GM21447 (cell line): Measurements from ENCODE around the gene PTPRQ.

ENCODE experiments used
- ATAC-seq: cut with Tn5 transposase; IDR thresholded peaks from one replicate; pipeline ENCODE4 v1.9.1; 2021; ENCODE audit not compliant: unreplicated experiment

The PTPRQ gene

DNA sequence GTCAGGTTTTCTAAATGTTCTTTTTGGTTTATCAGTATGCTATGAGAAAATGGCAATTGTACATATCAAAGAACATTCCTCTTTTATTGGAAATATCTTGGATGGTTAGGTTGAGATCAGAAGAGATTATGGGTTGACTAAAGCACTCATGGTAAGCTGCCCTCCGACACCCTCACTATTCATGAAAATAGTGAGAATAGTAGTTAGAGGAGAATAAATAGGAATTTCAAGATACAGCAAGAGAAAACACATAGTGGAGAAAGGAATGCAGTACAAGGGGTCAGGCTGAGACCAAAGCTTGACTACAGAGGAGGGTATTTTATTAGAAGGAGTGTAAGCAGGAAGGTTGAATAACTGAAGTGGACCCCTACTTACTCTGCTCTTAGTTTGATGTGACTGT, 112.5 kb downstream of the PTPRQ start:
- ATAC-seq: no peak

DNA sequence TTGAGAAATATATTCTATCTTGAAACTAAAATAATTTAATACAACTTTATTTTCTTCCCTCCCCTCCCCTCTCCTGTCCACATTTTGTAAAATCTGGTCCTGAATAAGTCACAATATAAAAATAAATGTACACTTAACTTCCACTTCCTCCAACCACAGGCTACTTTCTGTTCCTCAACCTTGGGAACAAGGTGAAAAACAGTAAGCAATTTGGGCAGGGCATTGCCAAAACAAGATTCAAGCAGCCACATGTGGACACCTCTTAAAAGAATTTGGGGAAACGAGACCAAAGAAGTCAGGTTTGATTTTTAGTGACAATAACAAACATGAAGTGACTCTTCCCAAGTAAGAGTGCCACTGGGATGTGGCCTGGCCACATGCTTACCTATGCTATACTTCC, 115.7 kb downstream of the PTPRQ start:
- no peak for ATAC-seq

DNA sequence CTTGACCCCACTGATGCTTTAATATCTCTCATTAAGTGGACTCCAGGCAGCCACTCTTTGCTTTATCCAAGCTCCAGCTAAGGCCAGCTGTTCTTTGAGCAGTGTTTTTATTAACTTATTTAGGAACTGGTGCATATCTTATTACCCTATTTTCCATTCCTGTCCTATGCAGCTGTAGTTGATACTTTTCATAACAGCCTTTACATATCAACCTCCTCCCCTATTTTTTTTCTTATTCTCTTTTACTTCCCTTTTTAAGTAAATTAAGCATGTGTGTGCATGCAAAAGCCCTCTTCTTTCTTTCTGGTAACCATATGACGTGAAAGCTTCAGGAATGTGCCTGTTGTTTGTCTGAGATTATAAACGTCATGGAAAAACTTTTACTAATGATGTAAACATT, 121.2 kb downstream of the PTPRQ start:
- no peak for ATAC-seq

DNA sequence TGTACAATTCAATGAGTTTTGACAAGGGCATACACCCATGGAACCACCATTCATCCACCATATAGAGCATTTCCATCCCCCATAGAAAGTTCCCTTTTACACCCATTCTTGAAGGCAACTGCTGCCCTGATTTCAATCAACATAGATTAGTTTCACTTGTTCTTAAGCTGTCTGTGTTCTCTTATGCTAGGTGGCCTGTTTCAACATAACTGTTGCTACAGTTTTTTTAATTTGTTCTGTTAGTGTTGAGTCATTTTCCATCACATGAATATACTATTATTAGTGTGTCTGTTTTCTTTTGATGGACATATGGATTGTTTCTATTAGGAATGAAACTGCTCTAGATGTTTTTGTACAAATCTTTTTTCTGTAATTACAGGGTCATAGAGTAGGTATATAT, 123.4 kb downstream of the PTPRQ start:
- no peak for ATAC-seq

DNA sequence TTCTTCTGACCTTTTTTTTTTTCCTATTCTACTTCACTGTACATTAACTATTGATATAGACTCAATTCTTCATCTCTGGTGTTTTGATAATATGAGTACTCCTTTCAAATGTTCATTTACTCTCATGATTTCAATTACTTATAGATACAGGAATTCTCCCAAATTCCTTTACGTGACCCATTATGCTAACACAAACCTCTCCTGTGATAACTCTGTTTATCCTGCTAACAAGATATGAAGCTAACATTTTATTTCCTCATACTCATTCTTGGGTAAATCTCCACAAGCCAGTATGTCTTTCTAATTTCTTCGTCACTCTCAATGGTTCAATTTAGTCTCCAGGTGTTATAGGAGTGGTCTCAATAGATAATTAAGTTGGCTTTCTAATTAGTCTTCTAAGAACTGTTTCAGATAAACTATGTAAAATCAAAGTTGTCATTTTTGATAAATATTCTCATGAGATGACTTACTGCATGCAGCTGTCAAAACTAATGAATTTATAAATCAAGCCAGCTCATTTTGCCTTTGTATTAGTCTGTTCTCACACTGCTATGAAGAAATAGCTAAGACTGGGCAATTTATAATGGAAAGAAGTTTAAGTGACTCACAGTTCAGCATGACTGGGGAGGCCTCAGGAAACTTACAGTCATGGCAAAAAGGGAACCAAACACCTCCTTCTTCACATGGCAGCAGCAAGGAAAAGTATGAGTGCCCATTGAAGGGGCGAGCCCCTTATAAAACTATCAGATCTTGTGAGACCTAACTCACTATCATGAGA, 132.8 kb downstream of the PTPRQ start:
- no peak for ATAC-seq

DNA sequence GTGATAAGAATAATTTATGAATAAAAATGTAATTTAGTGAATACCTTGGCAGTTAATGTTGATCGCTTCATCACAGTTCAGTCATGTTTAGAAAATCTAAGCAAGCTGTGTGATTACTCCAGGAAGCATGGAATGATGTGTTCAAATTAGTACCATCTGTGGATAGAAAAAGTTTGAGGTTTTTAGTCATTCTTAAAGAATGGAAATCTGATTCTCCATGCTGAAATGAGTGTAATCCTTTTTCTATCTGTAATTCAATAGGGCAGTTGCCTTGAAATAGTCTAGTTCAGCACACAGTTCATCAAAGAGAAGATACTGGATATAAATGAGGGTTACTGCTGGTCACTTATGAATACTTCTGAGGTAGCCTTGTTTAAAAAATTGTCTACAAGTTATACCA, 136.2 kb downstream of the PTPRQ start:
- no peak for ATAC-seq

DNA sequence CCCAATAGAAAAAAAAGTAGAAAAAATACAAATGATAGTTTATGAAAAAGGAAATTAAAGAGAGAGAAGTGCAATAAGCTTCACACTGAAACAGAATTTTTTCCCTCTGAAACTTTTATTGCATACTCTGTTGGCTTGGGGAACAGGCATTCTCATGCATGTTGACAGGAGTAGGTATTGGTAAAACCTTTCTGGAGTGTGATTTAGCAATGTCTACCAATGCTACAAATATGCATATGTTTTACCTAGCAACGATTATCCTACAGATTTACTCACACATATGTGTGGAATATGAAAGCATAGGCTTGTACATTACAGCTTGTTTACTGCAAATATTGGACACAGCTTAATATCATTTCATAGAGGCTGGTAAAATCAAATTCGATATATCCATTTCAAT, 137.7 kb downstream of the PTPRQ start:
- ATAC-seq: no peak

DNA sequence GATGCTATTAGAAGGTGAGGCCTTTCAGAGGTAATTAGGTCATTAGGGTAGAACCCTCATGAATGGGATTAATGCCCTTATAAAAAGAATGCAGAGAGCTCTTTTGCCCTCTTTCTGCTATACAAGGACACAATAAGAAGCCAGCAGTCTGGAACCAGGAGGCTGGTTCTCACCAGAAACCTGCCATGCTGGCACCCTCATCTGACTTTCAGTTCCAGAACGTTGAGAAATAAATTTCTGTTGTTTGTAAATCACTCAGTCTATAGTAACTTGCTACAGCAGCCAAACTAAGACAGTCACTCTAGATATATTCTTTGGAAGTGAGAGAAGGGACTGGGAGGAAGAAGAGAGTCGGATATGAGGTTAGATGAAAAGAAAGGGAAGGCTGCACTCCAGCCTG, 138.4 kb downstream of the PTPRQ start:
- no peak for ATAC-seq

DNA sequence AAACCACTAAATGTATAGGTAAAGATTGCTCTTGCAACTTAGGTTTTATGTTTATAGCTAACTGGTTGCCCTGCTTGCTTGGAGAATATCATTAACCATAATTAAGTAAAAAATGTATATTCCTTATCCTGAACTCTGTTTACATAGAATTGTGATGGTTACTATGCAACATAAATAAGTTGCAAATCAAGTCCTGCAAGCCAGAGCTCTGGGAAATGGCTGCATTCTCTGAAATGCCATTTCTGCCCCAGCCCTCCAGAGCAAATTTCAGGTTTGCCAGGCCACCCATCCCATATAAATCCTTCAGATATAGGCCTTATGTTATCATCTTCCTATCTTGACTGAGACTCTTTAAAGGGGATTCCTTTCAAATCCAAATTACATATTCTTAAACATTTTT, 145.0 kb downstream of the PTPRQ start:
- ATAC-seq: no peak

DNA sequence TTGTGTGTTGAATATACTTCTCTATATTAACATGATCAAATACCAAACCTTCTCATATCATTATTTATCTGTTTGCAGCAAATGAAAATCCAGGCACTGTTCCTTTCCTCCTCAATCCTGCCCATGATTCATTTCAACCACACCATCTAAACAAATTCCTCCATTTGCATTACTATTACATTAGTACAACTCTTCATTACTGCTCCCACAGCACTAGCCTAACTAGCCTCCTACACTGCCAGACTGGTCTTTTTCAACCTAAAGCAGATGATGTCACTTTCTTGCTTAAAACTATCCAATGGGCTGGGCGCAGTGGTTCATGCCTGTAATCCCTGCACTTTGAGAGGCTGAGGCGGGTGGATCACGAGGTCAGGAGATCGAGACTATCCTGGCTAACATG, 146.1 kb downstream of the PTPRQ start:
- ATAC-seq: no peak

DNA sequence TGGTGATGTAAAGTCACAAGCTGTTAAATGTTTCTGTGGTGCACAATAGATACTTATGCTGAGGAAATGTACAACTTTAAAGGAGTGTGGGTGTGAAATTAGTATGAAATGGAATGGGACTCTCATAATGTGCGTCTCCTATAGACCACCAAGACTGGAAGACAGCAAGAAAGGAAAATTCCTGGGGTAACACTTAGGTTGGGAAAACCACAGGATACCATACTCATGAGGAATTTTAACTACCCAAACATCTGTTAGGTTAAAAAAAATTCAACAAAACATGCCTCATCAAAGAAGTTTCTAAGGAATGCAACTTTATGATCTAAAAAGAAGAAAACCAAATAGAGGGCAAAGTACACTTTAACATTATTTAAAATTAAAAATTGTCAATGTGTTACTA, 149.7 kb downstream of the PTPRQ start:
- ATAC-seq: no peak

DNA sequence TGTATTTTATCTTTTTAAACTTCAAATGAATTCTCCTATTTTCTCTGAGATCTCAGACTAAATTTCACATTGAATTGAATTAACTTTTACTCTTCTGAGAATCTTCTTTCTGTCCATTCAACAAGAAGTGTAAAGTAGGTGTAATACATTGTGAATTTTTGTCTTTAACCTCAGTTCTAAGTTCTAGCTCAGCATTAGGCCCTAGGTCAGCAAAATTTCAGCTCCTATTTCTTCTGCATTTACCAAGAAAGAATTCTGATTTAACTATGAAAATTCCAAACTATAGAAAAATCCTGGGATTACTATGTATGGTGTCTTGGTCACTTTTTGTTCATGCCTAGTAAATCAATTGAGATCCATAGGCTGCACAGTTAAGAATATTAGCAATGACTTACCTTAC, 152.5 kb downstream of the PTPRQ start:
- no peak for ATAC-seq

DNA sequence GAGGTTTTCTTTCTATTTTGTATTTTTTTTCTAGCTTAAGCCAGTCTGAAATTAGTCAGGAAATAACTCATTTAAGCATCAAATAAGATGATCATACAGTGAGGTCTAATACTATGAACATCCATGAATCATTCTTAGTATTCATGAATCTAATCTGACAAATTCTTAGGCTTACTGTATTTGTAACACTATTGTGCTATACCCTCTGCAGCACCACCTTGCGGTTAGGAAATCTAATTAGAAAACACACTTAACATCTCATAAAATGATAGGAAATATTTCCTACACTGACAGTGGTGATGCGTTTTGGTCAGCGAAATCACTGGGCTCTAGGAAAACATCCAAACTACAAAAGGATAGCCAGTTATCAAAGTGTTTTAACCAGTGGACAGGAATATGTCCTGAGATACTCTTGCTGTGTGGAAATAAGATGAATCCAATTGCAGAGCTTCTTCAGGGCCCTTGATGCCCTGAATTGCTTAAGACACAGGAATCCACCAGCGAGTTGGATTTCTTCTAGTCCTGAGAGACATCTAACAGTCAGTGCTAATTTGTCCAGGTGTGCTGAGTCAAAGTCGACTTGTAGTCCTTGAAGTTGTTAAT, 154.1 kb downstream of the PTPRQ start:
- ATAC-seq: no peak

DNA sequence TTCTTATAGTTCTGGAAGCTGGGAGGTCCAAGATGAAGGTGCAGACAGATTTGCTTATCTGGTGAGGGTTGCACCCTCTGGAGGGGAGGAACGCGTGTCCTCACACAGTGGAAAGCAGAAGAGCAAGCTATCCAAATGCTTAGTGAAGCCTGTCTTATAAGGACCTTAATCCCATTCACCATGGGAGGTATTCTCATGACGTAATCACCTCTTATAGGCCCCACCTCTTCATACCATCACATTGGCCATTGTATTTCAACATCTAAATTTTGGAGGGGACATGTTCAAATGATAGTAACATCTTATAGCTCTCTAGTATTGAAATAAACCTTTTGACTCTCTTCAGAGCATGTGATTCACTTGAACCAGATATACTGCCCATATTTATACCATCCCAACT, 158.4 kb downstream of the PTPRQ start:
- ATAC-seq: no peak

DNA sequence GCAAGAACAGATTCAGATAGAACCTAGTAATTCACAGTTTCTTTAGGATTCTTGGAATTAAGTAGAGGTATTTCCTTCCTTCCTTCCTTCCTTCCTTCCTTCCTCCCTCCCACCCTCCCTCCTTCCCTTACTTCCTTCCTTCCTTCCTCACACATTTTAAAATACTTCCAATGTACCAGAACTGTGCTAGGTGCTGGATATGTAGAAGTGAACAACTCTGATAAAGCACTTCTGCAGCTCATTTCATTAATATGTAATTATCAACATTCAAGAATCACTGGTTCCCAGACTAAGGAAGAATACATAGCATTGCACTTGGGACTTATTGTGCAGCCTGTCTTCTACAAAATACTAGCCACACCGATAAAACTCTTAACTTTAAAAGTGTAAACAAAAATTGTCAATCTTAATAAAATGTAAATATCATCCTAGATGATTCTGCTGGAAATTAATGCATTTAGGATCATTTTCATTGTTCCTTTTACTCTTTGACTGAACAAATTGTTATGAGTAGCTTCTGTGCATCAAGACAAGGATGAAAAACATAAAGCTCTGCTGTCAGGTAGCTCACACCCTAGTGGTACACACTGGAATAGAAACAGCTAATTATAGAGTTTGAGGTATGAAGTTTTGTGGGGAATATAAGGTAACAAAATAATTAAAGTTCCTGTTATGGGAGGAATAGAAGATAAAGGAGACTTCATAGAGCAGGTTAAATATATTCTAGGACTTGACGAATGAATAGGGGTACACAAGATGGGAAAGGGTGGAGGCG, 163.5 kb downstream of the PTPRQ start:
- ATAC-seq: no peak

DNA sequence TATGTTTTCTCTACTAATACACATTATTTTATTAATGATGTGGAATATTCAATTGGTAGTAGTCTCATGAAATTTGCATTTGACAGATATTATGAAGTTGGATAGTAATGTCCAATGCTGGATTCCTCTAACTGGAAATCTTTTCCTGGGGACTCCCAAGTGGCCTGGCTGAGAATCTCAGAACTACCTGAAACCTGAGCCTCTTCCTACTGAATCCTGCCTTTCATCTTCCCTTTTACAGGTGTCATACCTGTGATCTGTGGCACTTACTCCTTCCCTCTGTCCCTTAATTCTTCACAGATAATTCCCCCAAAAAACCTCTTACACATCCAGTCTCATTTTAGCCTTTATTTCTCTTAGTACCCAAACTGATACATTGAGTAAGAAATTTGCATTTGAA, 173.7 kb downstream of the PTPRQ start:
- ATAC-seq: no peak

DNA sequence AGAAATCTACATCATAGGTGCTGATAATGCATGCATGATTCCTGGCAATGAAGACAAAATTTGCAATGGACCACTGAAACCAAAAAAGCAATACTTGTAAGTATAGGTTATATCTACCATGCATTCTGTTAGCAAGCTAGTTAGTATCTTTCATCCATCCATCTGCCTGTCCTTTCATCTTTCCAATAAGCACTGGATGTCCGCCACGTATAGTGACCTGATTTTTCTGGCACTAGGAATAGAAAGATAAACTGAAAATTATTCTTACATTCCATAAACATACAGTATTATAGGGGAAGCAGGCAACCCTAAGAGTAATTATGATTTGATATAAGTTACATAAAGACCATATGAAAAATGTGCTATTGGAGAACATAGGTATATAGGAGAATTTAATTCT, 176.2 kb downstream of the PTPRQ start:
- ATAC-seq: no peak

DNA sequence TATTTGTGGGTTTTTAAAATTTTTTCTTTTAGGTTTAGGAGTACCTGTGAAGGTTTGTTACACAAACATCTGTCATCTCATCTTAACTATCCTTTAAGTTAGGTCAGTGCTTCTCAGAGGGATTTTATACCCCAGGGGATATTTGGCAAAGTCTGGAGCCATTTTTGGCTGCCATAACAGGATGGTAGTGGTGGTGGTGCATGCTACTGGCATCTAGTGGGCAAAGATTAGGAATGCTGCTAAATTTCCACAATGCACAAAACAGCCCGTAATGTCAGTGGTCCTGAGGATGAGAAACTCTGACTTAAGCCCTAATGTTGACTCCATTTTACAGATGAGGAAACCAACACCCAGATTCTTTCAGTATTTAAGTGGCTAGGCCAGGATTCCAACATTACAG, 178.2 kb downstream of the PTPRQ start:
- ATAC-seq: no peak

DNA sequence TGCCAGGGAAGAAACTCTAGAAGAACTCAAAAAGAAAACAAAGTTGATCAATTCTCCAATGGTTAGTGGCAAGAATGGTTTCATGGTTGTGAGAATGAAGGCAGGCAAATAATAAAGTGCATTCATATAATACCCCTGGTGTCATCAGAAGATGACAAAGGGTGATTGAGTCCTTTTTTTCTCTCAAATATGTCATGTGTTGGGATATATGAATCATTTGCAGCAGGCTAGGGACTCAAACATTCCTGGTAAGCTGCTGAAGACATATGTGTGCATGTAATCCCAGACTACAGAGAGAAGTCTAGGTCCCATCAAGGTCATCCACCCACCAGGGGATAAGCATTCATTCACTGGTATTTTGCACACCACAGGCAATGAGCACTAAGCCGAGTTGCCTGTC, 181.0 kb downstream of the PTPRQ start:
- ATAC-seq: no peak

DNA sequence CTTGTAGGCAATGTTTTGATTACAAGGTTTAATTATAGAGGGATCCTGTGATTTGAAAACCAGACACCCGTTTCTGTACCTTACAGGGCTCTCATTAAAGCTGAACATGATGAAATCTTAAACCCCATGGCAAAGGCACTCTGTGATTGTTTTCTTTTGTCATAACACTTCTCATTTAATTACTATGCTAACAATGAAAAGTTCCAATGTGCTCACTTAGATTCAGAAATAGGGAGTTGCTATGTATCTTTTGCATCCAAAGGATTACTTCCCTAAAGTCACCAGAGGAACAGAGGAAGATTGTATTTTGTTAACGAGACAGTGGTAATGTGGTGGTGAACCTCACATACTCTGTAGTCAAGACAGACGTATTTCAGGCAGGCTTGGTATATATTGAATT, 181.9 kb downstream of the PTPRQ start:
- ATAC-seq: no peak

DNA sequence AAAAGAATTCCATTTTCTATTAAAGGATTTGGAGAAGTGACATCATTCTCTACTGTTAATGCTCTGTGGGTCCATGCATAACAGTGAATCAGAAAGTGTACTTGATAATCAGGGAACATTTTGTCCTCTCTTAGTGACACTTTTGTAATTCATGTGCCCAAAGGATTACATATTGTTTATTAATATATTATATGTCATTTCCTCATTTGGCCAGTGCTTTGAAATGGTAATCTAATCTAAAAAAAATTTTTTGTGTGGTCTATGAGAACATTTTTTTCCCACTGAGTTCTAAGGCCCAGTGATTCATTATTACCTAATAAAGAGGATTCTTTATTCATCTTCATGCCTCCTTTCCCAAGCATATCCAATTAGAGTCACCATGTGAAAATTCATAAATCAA, 183.7 kb downstream of the PTPRQ start:
- no peak for ATAC-seq

DNA sequence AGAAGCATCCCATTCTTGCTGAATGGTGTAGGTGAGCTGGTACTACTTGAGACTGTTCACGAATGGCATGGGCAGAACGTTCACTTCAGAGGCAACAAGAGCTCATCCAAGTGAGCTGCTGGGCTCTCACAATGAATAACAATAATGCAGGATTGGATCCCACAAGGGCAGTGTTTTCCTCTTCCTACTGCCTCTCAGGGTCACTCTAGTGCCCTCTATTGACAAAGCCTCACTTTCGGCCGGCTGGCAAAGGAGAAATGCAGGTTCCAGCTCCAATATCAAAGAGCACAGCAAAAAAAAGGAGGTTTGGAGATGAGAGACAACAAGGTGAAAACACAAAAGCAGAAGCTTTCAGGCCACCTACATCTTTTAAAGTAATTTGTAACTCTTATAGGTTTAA, 188.8 kb downstream of the PTPRQ start:
- ATAC-seq: no peak
